HG03025 (cell line): ENCODE results near the gene NISCH.

Experiments
- ATAC-seq: cut with Tn5 transposase; IDR thresholded peaks from one replicate; pipeline ENCODE4 v1.9.1; 2021; ENCODE audit warnings: mild to moderate bottlenecking, moderate library complexity; ENCODE audit not compliant: unreplicated experiment, low FRiP score

NISCH gene

GRCh38 chr3:52455283-52456168, at the start of gene NISCH:
Gene NISCH, plus strand, starts transcription at chr3:52455604. Its CDS starts 38 bp downstream, at chr3:52455642.
- peak; percentile 64 for ATAC-seq

DNA sequence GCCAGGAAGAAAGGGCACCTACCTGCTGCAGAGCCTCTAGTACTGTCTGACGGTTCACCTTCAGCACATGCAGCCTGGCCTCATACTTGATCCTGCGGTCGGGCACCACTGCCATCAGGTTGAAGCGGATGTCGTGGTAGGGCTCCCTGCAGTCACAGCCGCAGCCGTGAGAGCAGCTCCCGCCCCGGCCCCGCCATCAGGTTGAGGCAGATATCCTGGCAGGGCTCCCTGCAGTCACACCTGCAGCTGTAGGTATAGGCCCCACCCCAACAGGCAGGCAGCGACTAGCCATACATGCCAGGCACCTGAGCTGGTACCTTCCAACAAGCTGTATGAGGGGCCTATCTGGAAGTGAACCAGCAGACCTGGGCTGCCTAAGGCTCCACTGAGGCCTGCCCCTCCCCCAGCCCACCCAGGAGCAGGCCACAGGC, 49.2 kb upstream of the NISCH start:
- no peak for ATAC-seq

- ATAC-seq: no peak
Observed at GRCh38 chr3:52406791-52407510, 48.5 kb upstream of the NISCH start.

GRCh38 chr3:52407779-52408178, 47.6 kb upstream of the NISCH start:
- no peak for ATAC-seq

DNA sequence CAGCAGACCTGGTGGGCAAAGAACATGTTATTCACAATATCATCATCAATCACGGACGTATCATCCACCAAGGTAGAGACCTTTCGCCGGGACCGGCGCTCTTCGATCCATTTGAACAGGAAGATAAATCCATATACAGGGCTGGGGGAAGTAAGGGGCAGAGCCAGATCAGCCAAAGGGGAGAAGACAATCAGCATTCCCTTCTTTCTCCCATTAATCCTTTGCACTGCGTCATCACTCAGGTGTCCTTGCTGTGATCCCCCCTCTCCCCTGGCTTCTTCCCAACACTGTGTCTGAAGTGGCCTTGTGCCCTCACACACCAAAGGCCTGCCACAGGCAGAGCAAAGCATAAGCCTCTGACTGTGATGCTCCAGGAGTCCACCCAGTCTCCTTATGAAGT, 46.9 kb upstream of the NISCH start:
- ATAC-seq: no peak

DNA sequence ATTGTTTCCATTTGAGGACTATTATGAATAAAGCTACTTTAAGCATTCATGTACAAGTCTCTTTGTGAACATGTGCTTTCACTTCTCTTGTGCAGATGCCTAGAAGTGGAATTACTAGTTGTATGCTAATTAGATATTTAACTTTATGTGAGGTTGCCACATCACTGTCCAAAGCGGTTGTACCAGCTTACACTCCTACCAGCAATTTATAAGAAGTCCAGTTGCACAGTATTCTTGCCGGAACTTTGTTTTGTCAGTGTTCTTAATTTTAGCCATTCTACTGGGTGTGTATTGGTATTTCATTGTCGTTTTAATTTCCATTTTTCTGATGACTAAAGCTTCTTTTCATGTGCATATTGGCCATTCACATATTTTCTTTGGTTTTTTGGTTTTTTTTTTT, 39.6 kb upstream of the NISCH start:
- ATAC-seq: no peak

- ATAC-seq: no peak
Observed at GRCh38 chr3:52420388-52420787, 35.0 kb upstream of the NISCH start.

GRCh38 chr3:52422669-52423068, 32.7 kb upstream of the NISCH start:
- no peak for ATAC-seq

DNA sequence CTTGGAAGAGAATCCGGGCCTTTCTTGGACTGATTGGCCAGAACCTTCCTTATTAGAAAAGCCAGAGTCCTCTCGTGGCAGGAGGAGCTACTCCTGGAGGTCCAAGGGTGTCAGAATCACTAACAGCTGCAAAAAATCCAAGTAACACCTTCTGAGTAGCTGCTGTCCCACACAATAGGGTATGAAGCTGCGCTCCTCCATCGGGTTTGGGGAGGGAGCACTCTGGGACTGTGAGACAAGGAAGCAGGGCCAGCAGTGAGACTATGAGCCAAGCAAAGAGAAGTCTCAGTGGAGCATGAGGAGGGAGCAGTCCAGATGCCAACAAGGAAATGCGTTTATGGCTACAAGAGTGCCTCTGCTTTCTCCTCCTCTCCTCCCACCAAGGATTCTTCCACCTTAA, 32.2 kb upstream of the NISCH start:
- ATAC-seq: no peak

DNA sequence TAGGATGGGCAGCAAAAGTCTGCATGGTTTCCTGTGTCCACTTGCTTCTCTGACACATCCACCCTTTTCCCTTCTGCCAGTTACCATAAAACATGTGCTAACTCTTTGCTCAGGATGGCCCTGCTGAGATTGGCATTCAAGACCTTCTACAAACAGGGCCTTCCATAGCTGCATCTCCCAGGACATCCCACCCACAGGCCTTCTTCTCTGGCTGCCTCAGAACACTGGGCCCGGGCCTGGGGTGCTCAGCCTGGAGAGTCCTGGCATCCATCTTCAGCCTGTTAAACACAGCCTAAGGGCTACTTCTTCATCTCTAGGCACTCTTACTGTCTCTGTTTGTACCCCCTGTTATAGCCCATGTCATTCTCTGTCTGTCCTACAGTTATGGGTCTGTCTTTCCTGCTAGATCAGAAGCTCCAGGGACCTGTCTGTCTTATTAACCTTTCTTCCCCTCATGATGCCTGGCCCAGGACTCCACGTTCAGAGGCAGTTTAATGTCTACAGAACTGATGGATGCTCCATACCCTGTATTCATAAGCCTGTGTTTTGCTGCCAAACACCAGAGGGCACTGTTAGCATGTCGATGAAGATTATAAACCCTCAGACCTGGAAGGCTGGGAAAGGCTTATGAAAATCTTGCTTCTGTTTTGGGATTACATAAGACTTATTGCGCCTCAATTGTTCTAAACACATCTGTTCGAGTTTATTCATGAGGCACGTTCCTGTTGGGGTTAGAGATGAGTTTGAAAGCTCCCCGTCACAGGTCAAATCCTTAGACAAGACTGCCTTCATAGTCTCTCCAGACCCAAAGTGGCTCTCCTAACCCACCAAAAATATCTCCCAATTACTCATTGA, 27.0 kb upstream of the NISCH start:
- ATAC-seq: no peak

GRCh38 chr3:52429031-52429430, 26.4 kb upstream of the NISCH start:
- ATAC-seq: no peak

- no peak for ATAC-seq
Observed at GRCh38 chr3:52429779-52430415, 25.5 kb upstream of the NISCH start.

DNA sequence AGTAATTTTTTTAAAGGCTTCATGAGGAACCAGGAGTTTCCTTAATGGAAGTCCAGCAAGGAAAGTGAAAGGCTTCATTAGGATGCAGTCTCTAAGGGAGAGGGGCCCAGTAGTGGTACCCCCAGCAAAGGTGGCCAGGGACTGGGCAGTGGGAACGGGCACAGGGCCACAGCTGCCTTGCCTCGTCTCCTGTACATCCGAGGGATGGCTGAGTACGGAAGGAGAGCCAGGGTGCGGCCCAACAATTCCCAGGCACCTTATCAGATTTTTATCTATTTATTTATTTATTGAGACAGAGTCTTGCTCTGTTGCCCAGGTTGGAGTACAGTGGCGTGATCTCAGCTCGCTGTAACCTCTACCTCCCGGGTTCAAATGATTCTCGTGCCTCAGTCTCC, 25.0 kb upstream of the NISCH start:
- no peak for ATAC-seq

GRCh38 chr3:52431459-52432223, 23.8 kb upstream of the NISCH start:
- ATAC-seq: no peak

DNA sequence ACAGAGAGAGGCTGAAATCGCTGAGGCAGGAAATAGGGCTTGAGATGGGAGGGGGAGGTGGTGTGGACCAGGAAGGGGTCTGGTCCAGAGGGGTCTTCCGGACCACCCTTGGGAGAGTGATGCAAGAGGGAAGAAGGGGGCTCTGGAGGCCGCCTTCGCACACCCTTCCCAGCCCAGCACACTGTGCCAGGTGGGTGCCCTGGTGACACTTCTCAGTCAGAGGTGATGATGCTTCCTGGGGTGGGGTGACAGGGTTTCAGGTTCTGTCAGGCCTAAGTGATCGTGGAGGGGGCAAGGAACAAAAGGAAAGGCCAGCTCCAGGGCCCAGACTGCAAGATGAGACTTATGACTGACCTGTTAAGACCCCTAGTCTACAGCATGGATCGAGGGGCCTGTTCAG, 23.2 kb upstream of the NISCH start:
- no peak for ATAC-seq

DNA sequence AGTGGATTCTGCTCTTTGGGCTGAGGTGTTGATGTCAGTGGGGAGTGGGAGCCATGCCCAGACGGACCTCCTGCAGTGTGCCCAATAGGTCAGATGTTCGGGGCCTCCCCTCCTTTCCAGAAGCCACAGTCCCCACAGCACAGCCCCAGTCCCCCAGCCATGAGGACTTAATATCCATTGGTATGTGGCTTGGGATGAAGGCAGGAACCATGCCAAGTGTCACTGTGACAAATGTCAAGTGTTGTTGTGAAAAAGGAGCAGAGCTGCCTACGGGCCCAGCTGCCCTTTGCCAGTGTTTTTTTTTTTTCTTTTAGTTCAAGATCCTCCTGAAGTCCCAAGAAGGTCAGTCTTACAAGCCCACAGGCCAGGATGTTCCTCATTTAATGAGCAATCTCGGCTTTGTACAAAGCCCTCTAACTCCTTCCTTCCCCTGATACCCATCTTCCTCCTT, 22.7 kb upstream of the NISCH start:
- no peak for ATAC-seq

DNA sequence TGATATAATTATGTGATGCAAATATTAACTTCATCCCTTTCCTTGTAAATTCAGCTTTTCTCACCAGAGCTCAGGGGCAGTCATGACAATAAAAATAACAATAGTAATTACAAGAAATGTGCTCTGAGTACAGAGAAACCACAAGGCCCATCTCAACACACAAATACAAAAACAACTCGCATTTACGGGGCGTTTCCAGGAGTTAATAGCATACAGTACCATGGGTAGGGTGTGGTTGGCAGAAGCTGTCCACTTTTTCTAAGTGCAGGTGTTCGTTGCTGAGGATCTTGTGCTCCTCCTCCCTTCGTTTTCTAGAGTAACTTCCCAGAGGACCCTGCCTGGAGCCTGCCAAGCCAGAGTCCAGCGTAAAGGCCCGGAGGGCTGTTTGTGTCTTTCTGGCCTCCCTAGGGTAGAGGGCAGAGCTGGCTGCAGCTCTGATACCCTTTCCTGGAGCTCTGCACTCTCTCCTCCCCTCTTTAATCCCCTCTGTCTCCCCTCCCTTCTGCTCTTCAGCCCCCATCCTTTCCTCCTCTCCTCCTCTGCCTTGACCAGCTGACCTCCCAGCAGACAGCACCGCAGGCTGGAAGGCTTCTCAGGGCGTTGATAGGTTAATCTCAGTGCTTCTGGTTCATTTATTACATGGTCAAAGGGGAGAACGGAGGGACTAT, 21.9 kb upstream of the NISCH start:
- no peak for ATAC-seq

GRCh38 chr3:52433996-52434479, 21.4 kb upstream of the NISCH start:
- ATAC-seq: no peak
